T-cell (primary cell): ENCODE measurements around the gene RSF1. TPM values are rescaled to one million over a fixed set of nuclear protein-coding genes. Genes with fewer than 3 reads are reported as not detected.
A peak's percentile ranks its signal among the peaks of the same experiment; 100 is the strongest.

Source experiments
- ATAC-seq, 4 experiments: fragments of 200-7000 bp in 3 of 4; fragments of 150-1000 bp in 1 of 4; cut with Tn5 transposase; replicated peaks in 1 of 4; 1 replicate in 3 of 4; 2 replicates in 1 of 4; pipeline ENCODE4 v1.10.0; 2021; ENCODE audit warnings: moderate library complexity in 3 of 4, mild to moderate bottlenecking in 2 of 4, moderate number of reproducible peaks in 1 of 4
- CTCF ChIA-PET, 2 donors: fragments of 300-600 bp; sonication (Branson Sonifier 250); formaldehyde crosslinking; loops; one replicate each; lab custom pipeline; 2022; ENCODE audit warnings: antibody characterized with exemption in 2 of 2; lab: Charles Lee
- POLR2A ChIA-PET, 2 donors: fragments of 300-600 bp; sonication (Branson Sonifier 250); formaldehyde crosslinking; loops; one replicate each; lab custom pipeline; 2022; ENCODE audit warnings: antibody characterized with exemption in 2 of 2; lab: Charles Lee
- DNase-seq, 35 experiments: peaks; one replicate each; pipeline versions ENCODE4 v3.0.0 to v3.0.0-alpha.2; 2013 to 2023
- H3K27ac ChIP-seq: one replicate; pipeline ENCODE4 v1.5.1; 2013; ENCODE audit warnings: low read length
- H3K27me3 ChIP-seq, 2 experiments: replicated peaks in 1 of 2; 1 replicate in 1 of 2; 2 replicates in 1 of 2; pipeline versions ENCODE4 v1.6.1 to v1.7.0; 2013; ENCODE audit warnings: low read length in 1 of 2, mixed read lengths in 1 of 2; ENCODE audit not compliant: control insufficient read depth in 2 of 2, insufficient read depth in 2 of 2; ENCODE audit errors: extremely low read depth in 1 of 2
- H3K36me3 ChIP-seq, 2 donors: 1 replicate in 1 of 2; 2 replicates in 1 of 2; pipeline versions ENCODE4 v1.6.1 to v1.7.0; 2013; ENCODE audit warnings: low read length in 1 of 2; ENCODE audit not compliant: control insufficient read depth in 2 of 2, insufficient read depth in 1 of 2; ENCODE audit errors: extremely low read depth in 1 of 2
- H3K4me1 ChIP-seq, 2 experiments: 1 replicate in 1 of 2; 2 replicates in 1 of 2; pipeline versions ENCODE4 v1.6.1 to v1.7.0; 2013; ENCODE audit warnings: low read length in 2 of 2, mixed read lengths in 1 of 2; ENCODE audit not compliant: insufficient read depth in 2 of 2, control insufficient read depth in 1 of 2; ENCODE audit errors: extremely low read depth in 1 of 2
- H3K4me3 ChIP-seq, 2 donors: 1 replicate in 1 of 2; 2 replicates in 1 of 2; pipeline versions ENCODE4 v1.5.1 to v1.7.0; 2013; ENCODE audit warnings: mild to moderate bottlenecking in 2 of 2, low read length in 1 of 2, moderate library complexity in 1 of 2; ENCODE audit not compliant: control insufficient read depth in 1 of 2; ENCODE audit errors: extremely low read depth in 1 of 2
- H3K9me3 ChIP-seq: 2 replicates; pipeline ENCODE4 v1.7.0; 2013
- H3K27ac Mint-ChIP-seq, 2 donors: one replicate each; pipeline ENCODE4 v1.8.0; 2020 to 2021; ENCODE audit warnings: mild to moderate bottlenecking in 2 of 2, mixed read lengths in 2 of 2
- H3K27me3 Mint-ChIP-seq, 2 donors: one replicate each; pipeline ENCODE4 v1.8.0; 2021 to 2022; ENCODE audit warnings: mixed read lengths in 2 of 2
- H3K36me3 Mint-ChIP-seq: one replicate; pipeline ENCODE4 v1.8.0; 2021; ENCODE audit warnings: mixed read lengths
- H3K4me1 Mint-ChIP-seq, 3 donors: one replicate each; pipeline ENCODE4 v1.8.0; 2020 to 2022; ENCODE audit warnings: mixed read lengths in 3 of 3, mild to moderate bottlenecking in 1 of 3
- H3K4me3 Mint-ChIP-seq, 3 donors: one replicate each; pipeline ENCODE4 v1.8.0; 2020 to 2022; ENCODE audit warnings: mild to moderate bottlenecking in 3 of 3, mixed read lengths in 3 of 3, moderate library complexity in 3 of 3
- H3K9me3 Mint-ChIP-seq, 3 donors: one replicate each; pipeline ENCODE4 v1.8.0; 2020 to 2022; ENCODE audit warnings: mixed read lengths in 3 of 3
- WGBS: methylation state at CpG from one replicate; pipeline ENCODE4 v1.1.5; 2013; ENCODE audit warnings: missing lambda C conversion rate; ENCODE audit not compliant: insufficient coverage; 5-methylcytosine and 5-hydroxymethylcytosine counted together
- total RNA-seq, 35 experiments: library from RNA in 6 of 35; stranded (reverse) in 6 of 35; fragments of 120-200 nt in 1 of 35; gene quantifications; one replicate each; pipeline versions ENCODE4 v1.2.1 to v1.2.4 and lab custom pipeline; 2013 to 2026

Gene RSF1
- total RNA-seq, 5 donors from 2014 or later (not counting 1 experiment from before 2014, with no cell fraction given) = 81.5 to 96.8 (median 91.2) TPM

GRCh38 chr11:77619576-77620198 lies 200.8 kb downstream of the RSF1 start:
- H3K27ac ChIP-seq = no peak overlapping the region
- ATAC-seq = no peak
- POLR2A ChIA-PET = interaction anchor here in 1 of 2 donors (0.5 kb wide), 1 partner anchor 468 kb away, joined by 4 read pairs; no protein-coding TSS in a partner anchor
- H3K9me3 ChIP-seq = no peaks in the 10 kb centered on the region
- H3K4me1 ChIP-seq = no peaks in the 10 kb centered on the region
- Mint-ChIP-seq H3K27me3 (no peaks in the 10 kb centered on the region), H3K4me1 (peaks cover 0 to 8% (median 0%) of the 10 kb centered on the region in 3 donors), H3K9me3 (no peaks in the 10 kb centered on the region), H3K4me3 (no peak overlapping the region), H3K36me3 (peaks cover 45% of the 10 kb centered on the region), H3K27ac (no peak overlapping the region)
- CTCF ChIA-PET = interaction anchor here in 1 of 2 donors (0.6 to 1.4 kb wide), 7 partner anchors 10 to 572 kb away, joined by 3 to 6 read pairs (median 3); no protein-coding TSS in a partner anchor
- WGBS = no CpG with 5 or more reads among the region's 3 CpGs
- no peak overlapping the region for H3K4me3 ChIP-seq
- H3K36me3 ChIP-seq = peaks cover 7 to 58% of the 10 kb centered on the region in 2 donors
- H3K27me3 ChIP-seq = no peaks in the 10 kb centered on the region
- DNase-seq = peak in 5 of 35 experiments; percentile 3 to 66 (median 12)

- ChIA-PET POLR2A (interaction anchor here (0.5 to 0.6 kb wide), 3 partner anchors 10 to 144 kb away, joined by 5 to 6 read pairs (median 5); no protein-coding TSS in a partner anchor), CTCF (interaction anchor here (0.6 to 1.4 kb wide), 4 partner anchors 14 to 699 kb away, joined by 3 to 8 read pairs (median 3); no protein-coding TSS in a partner anchor)
- Mint-ChIP-seq H3K36me3 (peaks cover 45% of the 10 kb centered on the region), H3K9me3 (no peaks in the 10 kb centered on the region), H3K27me3 (no peaks in the 10 kb centered on the region), H3K4me3 (no peak overlapping the region), H3K27ac (no peak overlapping the region), H3K4me1 (peaks cover 0 to 8% (median 0%) of the 10 kb centered on the region in 3 donors)
- no peaks in the 10 kb centered on the region for H3K9me3 ChIP-seq
- DNase-seq (no peak), ATAC-seq (no peak)
- H3K4me1 ChIP-seq = no peaks in the 10 kb centered on the region
- no peak overlapping the region for H3K4me3 ChIP-seq
- H3K27ac ChIP-seq = no peak overlapping the region
- WGBS = no CpG with 5 or more reads among the region's 3 CpGs
- no peaks in the 10 kb centered on the region for H3K27me3 ChIP-seq
- peaks cover 7 to 45% of the 10 kb centered on the region in 2 donors for H3K36me3 ChIP-seq
Observed at GRCh38 chr11:77617892-77618291, 202.6 kb downstream of the RSF1 start.

GRCh38 chr11:77611921-77612320 lies 208.6 kb downstream of the RSF1 start:
- Histone ChIP-seq H3K9me3 (no peaks in the 10 kb centered on the region), H3K36me3 (peaks cover 10 to 52% of the 10 kb centered on the region in 2 donors), H3K27ac (no peak overlapping the region), H3K4me3 (no peak overlapping the region), H3K4me1 (no peaks in the 10 kb centered on the region), H3K27me3 (no peaks in the 10 kb centered on the region)
- H3K27ac Mint-ChIP-seq = no peak overlapping the region
- no peak for ATAC-seq
- H3K36me3 Mint-ChIP-seq = peaks cover 36% of the 10 kb centered on the region
- no peak overlapping the region for H3K4me3 Mint-ChIP-seq
- H3K9me3 Mint-ChIP-seq = no peaks in the 10 kb centered on the region
- CTCF ChIA-PET = interaction anchor here in 1 of 2 donors (0.5 to 0.8 kb wide), 4 partner anchors 13 to 541 kb away, joined by 3 read pairs; no protein-coding TSS in a partner anchor
- no peaks in the 10 kb centered on the region for H3K27me3 Mint-ChIP-seq
- no peak for DNase-seq
- H3K4me1 Mint-ChIP-seq = no peaks in the 10 kb centered on the region
- POLR2A ChIA-PET = no interaction called here

Other genes starting within 250 kb of the RSF1 start
- under 1 TPM in 4 of 5 donors, not detected in 1; 0.19 to 0.49 (median 0.28) TPM for gene AQP11, start 230.8 kb downstream of the RSF1 start, total RNA-seq
- gene CLNS1A, start 182.9 kb downstream of the RSF1 start, total RNA-seq = 100 to 1,000 TPM in 4 of 5 donors, 10 to 100 TPM in 1; 69.6 to 112 (median 103) TPM
- gene AAMDC, start 422 bp upstream of the RSF1 start, total RNA-seq = 10 to 100 TPM in 2 of 5 donors, 1 to 10 TPM in 3; 4.0 to 11.1 (median 7.0) TPM
- 10 to 100 TPM; 57.5 to 79.2 (median 62.6) TPM for gene INTS4, start 173.9 kb upstream of the RSF1 start, total RNA-seq
- gene KCTD14, start 202.6 kb upstream of the RSF1 start, total RNA-seq = under 1 TPM in 3 of 5 donors, not detected in 2; 0.18 to 0.30 (median 0.23) TPM
- gene THRSP, start 243.1 kb upstream of the RSF1 start, total RNA-seq = not detected